ENCODE measurements around the gene SGK2.
"Not testable (repeated sequence)": the region's sequence is repeated elsewhere in the genome, so short reads cannot be mapped to it uniquely, and the experiment has no call there.

SGK2 gene

GRCh38 chr20:43603124-43603523 lies 44.3 kb downstream of the SGK2 start:
- no peak for DNase-seq (ENCODE audit: low spot score)

GRCh38 chr20:43605715-43606114 lies 46.9 kb downstream of the SGK2 start:
- DNase-seq (ENCODE audit: low spot score) = no peak

DNA sequence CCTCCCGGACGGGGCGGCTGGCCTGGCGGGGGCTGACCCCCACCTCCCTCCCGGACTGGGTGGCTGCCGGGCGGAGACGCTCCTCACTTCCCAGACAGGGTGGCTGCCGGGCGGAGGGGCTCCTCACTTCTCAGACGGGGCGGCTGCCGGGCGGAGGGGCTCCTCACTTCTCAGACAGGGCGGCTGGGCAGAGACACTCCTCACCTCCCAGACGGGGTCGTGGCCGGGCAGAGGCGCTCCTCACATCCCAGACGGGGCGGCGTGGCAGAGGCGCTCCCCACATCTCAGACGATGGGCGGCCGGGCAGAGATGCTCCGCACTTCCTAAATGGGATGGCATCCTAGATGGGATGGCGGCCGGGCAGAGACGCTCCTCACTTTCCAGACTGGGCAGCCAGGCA lies 48.5 kb downstream of the SGK2 start:
- DNase-seq (ENCODE audit: low spot score) = not testable (repeated sequence)

- no peak for DNase-seq (ENCODE audit: low spot score)
These were observed 72.8 kb downstream of the SGK2 start for GRCh38 chr20:43631598-43631997.

Data from ecto neural progenitor cell (in vitro differentiated cells).